GM18498 (cell line): ENCODE results near the gene PPP1R11.

Experiments used
- ATAC-seq: cut with Tn5 transposase; IDR thresholded peaks from one replicate; pipeline ENCODE4 v1.9.1; 2021; ENCODE audit warnings: mild to moderate bottlenecking, moderate library complexity; ENCODE audit not compliant: unreplicated experiment

The PPP1R11 gene

DNA sequence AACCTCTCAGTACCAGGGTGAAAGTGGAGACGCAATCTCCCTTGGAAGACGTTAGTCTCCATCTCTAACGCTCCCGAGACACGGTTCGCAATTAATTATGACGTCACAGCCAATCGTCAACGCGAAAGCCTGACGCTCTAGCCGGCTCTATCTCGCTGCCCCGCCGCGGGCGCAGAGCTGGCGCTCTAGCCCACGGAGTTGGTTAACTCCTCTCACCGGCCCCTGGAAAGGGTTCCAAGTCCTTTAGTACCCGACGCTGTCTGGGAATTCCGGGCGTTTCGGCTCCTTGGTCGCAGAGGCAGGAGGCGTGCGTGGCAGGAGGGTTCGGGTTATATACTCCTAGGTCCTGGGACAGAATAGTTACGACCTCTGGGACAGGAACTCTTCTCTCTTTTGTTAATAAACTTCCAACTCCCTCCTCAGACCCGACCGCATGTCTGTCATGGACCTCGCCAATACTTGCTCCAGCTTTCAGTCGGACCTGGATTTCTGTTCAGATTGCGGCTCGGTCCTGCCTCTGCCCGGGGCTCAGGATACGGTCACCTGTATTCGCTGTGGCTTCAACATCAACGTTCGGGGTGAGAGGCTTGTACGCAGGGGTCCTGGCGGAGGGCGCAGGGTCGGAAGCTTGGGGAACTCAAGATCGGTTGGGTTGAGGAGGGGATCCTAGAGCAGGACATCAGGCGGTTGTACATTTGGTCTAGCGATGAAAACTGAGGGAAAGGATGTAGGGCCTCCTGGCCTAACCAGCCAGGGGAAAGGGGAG is 5.7 kb upstream of the PPP1R11 start, which contains the start of gene POLR1H:
POLR1H (plus strand) TSS at position 174 of the 766 bp plus-strand sequence; CDS start at position 434, 260 bp downstream.
- ATAC-seq, result peak; percentile 89

DNA sequence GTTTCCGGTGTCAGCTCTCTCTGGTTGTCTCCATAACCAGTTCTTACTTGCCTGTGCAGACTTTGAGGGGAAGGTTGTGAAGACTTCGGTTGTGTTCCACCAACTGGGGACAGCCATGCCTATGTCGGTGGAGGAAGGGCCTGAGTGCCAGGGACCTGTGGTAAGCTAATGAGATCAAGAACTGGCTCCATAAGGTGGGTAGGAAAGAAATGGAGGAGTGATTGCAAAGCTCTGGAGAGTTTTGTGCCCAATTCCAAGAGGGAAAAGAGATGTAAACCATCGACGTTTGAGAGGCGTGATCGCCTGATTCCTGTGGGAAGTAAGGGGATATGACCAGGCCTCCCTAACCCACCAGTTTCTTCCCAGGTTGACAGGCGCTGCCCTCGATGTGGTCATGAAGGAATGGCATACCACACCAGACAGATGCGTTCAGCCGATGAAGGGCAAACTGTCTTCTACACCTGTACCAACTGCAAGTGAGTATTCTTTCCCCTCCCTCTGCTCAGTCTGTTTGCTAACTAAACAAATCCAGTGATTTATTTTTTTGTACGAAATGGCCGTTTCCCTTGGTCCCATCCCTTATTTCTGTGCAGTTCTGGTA is 5.0 kb upstream of the PPP1R11 start:
- no peak for ATAC-seq

DNA sequence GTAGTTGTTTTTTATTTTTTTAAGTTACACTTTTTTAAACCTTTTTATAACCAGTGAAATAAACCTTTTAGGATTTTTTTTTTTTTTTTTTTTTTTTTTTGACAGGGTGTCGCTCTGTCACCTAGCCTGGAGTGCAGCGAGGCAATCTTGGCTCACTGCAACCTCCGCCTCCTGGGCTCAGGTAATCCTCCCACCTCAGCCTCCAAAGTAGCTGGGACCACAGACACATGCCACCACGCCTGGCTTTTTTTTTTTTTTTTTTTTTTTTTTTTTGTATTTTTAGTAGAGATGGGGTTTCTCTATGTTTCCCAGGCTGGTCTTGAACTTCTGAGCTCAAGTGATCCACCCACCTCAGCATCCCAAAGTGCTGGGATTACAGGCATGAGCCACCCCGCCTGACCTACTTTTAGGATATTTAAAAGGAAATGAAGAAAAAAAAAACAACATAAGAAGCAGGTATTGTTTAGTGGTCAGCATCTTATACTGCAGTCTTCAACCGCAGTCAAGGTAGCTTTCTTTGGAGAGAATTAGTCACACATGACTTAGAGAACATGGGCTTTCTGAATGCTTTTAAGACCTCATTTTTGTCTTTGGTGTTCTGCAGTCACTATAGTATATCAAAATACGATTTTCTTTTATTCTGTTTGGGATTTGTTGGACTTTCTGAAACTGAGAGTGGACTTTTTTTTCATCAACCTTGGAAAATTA is 4.4 kb upstream of the PPP1R11 start:
- ATAC-seq, result no peak

DNA sequence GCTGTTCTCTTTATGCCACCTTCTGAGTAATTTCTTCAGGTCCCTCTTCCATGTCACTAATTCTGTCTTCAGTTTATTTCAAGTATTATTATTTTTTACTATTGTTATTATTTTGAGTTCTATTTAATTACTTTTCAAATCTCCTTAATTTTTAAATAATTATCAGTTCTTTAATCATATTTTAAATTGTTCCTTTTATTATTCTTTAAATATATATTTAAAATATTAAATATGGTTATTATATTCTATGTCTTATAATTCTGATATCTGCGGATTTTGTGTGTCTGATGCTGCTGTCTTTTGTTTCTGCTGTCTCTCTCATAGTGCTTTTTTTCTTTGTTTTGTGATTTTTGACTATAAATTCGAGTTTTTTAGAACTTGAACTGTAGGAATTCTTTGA is 3.7 kb upstream of the PPP1R11 start:
- ATAC-seq, result no peak

DNA sequence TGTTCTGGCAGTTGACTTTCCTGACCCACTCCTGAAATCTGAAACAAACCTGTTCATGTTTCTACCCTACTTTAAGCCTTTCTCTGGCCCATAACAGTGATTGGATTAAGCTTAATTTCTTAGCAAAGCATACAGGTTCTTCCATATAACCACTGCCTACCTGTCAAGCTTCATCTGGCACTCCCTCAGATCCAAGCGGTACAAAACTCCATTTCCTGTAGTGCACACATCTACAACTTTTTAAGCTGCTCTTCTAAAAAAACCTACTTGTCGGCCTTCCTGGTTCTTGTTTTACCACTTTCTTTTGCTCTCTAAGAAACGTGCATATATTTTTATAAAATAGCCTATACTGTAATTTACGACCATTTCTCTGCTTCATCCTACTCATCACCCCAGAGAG is 916 bp upstream of the PPP1R11 start:
- ATAC-seq, result no peak

DNA sequence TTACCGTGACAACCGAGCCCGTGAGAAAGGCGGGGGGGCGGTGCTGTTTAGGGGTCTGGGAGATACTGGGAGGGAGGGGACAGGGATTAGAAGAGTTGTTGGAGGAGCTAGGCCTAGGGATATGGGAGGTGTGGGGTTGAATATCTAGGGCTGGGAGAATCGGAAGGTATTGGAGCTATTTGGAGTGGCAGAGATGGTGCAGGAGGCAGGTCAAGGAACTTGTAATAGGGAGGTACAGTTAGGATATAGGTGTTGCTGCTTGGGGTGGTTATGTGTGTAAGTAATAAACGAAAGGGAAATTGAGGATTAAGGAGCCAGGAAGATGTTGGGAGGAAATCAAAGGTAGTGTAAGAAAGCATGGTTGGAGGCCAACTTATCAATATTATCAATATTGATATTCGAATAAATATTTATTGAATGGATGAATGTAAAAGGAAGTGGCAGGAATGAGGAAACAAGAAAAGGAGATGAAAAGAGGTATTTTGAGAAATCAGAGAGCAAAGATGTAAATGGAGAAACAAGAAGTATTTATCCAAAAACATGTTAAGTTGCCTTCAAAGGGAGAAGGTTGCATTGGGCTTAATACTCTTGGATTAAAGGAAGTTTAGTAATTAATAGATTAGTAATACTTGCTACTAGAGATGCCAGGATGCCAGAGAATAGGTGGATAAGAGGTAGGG is 602 bp downstream of the PPP1R11 start:
- ATAC-seq, result no peak

DNA sequence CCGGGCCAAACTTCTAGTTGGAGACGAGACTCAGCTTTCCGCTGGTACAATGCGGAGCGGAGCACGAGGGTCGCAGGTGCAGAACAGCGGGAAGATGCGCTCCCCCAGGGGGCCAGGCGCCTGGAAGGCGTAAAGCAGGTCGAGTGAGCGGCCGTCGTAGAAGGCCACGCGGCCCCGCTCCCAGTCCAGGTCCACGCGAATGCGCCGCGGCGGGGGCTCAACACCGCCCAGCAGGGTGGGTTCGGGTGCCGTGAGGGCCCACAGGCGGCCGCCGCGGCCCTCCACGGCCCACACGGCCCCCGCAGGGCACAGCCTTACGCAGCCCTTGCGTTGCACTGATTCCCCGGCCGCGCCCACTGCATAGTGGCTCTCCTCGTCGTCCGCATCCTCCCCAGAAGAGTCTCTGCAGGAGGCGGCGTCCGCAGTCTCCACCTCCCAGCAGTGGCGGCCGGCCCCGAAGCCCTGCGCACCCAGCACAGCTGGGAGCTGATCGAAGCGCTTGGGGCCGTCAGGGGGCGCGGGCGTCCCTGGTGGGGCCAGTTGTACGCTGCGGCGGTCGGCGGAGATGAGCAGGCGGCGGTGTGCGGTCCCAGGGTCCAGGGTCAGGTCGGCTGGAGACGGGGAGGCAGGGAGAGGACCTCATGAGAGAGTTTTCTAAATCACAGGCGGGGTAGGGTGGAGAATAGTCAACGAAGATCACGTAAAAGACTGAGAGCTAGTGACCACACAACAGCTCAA is 4.3 kb downstream of the PPP1R11 start:
- no peak for ATAC-seq

DNA sequence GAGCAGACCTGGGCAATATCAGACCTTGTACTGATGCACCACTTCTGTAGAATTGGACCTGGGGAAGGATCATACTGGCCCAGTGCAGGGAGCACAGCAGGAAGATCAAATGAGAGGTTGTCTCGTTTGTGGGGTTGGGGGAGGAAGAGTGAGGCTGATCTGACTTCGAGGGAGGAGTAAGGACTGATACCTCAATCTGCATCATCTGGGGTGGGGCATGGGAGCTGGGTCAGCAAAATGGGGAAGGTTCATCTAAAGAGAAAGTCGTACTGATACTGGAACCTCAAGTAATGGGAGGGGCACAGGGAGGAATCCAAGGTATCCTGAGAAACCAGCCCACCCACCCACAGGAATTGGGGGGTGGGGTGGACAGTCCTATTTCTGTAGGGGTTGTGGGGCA is 4.9 kb downstream of the PPP1R11 start:
- ATAC-seq, result no peak

DNA sequence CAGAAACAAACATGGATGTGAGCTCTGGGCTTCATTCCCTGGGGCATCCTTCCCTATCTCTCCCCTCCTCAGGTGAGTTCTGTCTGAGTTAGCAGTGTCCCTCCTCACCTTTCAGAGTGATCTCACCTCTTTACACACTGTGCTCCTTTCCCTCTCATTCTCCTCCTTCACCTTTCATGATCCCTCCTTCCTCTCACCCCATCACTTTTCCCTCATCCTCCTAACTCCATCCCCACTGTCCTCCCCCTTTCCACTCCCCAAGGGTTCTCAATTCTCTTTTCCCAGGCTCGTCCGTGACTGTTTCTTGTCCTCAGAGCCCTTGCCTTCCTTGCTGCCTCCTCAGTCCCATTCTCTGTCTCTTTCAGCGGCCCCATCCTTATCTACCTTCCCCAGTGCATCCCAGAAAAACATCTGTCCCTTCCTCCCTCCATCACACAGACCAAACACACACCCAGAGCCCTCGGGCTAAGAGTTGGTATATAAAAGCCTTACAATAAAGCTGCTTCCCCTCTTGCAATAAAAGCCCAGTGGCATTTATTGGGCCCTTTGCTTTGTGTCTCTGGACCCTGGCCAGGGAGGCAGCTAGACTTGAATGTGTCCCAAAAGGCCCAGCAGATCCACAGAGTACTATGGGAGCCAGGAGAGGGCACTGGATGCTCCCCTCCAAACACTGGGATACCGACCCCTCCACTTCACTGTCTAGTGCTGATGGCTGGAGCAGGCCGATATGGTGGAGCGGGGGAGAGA is 6.7 kb downstream of the PPP1R11 start:
- no peak for ATAC-seq

DNA sequence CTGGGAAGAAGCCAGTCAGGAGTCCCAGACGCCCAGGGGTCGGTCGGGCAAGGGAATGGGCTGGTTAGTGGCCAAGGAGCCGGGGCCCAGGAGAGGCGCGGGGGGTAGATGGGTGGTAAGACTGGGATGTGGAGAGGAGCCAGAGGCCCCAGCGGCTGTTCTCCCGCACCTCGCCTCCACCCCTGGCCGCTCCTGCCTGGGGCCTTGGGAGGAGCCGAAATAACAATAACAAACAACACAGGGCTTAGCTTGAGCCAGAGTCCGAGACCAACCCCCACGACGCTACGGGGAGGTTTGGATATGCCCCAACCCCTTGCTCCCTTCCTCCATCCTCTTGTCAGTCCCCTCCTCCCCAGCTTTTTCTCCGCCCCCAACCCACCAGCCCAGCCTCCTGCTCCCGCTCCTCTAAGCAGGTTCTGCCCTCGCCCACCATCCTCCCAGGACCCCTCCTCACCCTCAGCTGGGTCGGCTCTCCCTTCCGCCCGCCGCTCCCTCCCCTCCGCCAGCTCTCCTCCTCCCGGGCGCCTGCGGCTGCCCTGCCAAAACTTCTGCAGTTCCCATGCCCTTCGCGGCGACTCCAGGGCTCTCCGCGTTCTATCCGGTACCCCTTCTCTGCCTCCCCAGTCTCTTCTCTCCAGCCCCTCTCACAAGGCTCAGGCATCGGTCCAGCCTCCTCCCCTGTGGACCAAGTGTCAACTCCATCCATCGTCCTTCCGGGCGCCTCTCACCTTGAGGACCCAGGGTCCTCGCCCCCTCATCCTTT is 7.5 kb downstream of the PPP1R11 start:
- ATAC-seq, result no peak

DNA sequence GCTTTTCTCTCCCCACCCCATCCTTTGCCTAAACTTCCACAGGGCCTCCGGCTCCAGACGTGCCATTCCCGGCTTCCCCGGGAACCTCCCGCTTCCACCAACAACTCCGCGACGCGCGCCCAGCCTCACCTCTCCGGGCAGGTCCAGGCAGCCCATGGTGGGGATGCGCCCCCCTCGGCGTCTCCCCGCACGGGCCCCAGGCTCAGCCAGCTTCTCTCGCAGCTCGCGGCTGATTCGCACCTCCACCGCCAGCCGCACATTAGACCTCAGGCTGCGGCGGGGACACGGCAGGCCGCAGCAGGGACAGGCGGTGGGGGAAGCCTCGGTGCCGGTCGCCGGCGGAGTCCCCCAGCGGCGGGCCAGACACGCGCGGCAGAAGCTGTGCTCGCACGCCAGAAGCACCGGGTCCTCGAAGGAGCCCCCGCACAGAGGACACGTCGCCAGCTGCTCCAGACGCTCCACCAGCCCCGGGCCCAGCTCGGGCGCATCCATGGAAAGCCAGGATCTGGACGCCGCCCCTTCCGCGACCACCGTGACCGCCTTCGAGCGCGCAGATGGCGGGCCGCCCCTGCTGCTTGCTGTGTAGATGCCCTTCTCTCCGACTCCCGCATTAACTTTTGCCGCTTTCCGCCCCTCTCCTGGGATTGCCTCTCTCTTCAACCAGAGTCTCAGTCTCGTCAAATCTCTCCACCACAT is 8.2 kb downstream of the PPP1R11 start, which contains the start of gene RNF39:
RNF39 (minus strand) TSS at position 676 of the 696 bp plus-strand sequence; CDS start at position 492, 184 bp downstream.
- no peak for ATAC-seq

DNA sequence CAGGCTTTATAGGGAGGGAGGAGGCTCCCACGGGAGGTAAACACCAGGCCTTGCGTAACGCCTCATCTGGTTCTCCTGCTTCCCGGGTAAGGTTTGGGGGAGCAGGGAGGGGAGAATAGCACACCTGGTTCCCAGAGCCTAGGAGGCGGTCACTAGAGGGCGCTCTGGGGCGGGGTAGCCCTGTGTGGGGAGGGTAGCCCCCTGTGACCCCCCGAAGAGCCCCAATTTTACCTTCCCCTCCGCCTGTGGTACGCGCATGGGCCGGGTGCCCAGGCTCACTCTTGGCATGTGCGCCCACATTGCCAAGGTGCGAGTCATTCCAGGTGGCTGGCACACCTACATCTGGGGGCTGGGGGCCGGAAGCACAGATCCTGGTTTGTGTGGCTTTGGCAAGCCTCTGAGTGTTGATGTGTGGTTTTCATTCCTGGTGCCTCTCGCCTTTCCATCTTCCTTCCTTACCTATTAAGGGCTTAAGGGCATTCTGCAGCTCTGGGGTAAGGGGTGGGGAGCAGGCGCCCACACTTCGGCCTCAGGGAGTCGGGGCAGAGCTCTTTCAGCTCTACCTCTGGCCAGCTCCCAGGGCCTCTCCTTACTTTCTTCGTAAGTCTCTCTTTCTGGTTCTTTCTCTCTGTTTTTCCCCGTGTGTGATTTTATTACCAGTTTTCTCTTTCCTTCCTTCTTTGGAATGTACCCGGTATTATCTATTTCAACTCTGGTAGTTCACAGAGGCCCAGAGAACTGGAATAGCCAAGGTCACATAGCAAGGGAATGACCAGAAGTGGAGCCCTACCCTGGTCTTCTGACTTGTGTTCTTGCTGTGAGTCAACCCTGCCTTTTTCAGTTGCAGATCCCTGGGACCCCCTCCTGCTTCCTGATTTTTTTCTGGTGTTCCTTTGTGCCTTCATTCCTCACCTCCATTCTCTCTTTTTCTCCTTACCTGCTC is 9.1 kb downstream of the PPP1R11 start:
- ATAC-seq, result no peak

DNA sequence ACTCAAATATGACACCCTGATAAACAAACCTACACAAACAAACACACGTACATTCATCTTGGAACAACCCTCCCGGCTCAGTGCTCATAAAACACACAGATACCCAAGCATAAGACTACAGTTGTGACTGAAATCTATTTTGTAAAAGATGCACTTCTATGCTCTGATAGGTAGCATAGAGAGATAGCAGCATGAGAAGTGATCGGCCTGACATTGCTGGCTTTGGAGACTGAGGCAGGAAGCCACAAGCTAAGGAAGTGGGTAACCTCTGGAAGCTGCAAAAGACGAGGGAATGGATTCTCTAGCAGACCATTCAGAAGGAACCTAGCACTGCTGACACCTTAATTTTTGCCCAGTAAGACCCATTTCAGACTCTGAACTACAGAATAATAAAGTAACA is 10.2 kb downstream of the PPP1R11 start:
- no peak for ATAC-seq

DNA sequence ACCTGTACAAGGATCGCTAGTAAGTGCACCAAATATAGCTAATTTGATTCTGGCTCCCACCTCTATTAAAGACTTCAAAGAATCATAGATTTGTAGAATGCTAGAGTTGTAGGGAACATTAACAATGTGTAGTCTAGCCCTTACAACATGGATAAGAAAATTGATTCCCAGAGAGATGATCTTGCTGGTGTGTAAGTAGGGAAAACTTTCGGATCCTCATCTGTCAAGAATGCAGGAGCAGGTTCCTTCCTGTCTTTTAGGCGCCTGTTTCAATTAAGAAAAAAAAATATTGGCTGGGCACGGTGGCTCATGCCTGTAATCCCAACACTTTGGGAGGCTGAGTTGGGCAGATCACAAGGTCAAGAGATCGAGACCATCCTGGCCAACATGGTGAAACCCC is 20.9 kb downstream of the PPP1R11 start:
- no peak for ATAC-seq

DNA sequence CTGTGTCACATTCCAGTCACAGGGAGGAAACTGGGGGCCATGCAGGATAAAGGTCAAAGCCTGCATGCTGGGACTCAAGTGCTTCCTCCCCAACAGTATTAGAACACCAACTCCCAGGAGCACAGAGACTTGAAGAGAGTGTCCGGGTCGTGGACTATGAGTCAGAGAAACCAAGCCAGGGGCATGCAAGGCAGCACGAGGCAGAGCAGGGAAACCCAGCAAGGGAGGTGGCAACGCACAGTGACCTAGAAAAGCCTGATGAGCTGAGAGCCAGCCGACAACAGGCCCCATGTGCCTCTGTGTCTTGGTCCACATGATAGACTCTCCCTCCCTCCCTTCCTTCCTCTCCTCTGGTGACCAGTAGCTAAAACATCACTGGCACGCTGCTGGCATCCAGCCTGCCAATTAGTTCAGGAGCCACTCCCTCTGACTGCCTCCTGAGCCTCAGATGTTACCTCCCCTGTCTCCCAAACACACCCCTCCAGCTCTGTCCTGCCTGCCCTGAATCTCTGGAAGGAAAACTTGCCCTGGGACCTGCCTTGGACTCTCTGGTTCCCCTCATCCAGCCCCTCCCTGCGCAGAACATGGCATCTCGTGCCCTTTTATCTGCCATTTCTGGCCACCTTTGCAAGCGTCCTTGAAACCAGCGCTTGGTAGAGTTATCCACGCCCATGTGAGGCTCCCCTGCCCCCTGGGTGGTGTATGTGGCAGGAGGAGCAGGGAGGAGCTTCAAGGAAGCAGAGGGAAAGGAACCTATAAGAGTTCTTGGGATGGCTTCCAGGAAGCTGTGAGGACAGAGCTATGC is 24.8 kb downstream of the PPP1R11 start:
- no peak for ATAC-seq

DNA sequence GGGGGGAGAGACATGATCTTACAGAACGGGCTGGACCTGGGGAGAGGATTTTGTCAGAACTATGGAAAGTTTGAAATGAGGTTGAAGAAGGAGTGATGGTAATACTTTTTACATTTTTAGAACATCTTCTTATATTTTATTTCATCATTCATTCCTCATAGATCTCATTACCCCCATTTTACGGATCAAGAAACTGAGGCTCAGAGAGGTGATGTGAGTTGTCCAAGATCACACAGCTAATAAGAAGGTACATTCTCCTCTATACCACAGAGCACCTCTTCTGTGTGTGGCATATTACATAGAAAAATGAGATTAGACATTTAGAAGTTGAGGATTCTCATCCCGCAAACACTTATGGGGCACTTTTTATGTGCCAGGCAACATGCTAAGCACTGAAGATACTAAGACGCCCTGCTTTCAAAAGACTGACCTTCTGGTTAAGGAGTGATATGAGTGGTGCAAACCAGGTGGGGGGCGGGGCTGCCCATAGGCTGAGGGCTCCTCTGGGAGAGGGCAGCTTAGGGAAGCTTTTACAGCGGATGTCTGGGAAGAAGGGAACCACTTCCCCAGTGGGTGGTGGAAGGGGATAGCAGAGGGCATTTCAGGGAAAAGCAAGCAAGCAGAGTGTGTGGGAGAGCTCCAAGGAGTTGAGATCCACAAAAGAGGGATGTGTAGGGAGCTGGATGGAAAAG is 26.0 kb downstream of the PPP1R11 start:
- no peak for ATAC-seq
